Measurements from ENCODE around the gene OSBPL3.

OSBPL3 gene

DNA sequence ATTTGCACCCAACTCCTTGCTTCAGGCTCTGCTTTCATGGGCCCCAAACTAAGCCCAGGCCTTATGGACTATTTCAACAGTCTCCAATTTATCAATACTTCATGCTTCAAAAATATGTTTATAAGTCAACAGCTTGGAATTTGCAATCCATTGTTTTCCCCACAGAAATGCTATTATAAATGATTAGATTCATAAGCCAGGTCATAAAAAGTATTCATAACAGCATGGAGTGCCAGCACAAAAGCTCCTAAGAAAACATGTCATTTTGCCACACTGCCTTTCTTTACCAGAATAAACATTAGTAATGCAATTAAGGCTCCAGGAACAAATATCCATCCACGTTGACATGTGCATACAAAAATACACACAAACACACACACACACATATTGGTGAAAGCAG is 30.1 kb downstream of the OSBPL3 start:
- FAIRE-seq, result no peak

DNA sequence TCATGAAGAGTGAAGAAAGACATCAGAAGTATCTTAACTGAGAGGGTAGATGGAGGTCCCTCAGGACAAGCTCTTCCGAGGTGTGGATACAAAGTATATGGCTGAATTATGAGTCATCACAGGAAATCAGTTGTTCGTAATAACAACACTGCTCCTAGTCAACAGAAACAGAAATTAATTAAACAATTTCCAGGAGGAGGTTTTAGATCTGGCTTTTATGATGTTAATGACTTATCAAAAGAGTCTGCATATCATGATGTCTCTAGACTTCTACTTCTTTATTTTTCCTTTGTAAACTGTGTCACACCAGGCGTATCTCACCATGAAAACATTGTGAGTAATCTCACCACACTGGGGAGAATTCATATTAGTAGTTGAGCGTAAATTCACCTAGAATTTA is 31.2 kb downstream of the OSBPL3 start:
- FAIRE-seq, result no peak

GRCh38 chr7:24946467-24946866 is 33.5 kb downstream of the OSBPL3 start:
- FAIRE-seq, result no peak

DNA sequence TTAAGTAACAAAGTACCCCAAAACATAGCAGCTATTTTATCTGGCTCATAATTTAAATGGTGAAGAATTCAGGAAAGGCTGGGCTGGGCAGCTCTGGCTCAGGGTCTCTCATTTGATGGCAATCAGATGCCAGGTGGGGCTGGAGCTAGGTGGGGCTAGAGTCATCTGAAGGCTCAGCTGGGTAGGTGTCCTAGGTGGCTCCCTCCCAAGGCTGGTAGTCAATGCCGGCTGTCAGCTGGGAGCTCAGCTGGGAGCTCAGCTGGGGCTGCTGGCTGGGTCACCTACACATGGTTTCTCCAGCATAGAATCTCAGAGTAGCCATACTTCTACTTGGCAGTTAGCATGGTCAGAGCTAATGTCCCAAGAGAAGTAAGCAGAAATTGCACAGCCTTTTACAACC is 34.1 kb downstream of the OSBPL3 start:
- no peak for FAIRE-seq

DNA sequence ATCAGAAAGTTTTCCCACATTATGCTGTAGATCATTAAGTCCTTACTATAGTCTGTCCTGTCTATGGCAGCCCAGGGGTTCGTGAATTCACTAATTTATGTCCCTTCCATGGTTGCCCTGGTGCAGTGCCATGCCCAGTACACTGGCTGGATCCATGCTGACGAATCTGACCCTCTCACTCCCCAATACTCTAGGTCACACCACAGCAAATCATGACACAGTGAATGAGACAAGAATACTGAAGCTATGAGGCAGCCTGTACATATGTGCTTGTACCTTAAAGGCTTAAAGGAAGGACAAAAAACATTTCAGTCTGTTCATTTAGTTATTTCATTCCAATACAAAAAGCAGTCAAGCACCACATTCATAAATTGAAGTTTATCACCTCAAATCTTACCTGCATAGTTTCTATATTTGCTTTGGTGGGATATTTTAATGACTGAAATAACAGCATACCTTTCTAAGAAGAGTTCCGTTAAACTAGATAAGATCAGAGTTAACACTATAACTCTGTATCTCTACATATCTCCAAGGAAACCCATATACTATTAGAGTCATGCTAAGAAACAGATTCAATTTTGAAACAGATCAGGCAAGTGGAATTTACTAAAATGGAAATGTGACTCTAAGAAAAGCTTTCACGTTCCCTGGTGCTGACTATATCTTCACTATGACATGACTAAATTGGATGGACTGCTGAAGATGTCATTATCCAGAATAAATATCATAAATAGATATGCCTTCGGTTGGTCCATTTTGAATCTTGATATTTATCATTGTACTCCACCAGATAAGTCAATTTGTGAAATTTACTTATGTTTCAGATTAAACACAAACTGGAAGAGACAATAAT is 36.7 kb downstream of the OSBPL3 start:
- no peak for FAIRE-seq

- no peak for FAIRE-seq
These were observed 37.8 kb downstream of the OSBPL3 start for GRCh38 chr7:24942226-24942625.

DNA sequence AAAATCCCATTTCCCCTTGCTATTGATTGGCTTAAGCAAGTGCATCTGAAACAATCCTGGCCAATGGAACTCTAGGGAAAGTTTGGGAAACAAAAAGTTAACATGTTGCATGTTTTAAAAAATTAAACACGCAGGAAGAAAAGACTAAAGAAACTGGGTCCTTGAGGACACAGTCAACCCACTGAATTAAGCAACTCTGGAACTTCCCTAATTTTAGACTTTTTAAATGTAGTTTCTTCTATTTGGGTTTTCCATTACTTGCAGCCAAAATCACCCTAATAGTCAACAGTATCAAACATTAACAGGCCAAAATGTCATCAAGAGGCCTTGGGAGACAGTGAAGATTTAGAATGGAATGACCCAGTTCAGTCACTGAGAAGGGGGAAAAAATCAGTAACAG is 40.6 kb downstream of the OSBPL3 start:
- no peak for FAIRE-seq

DNA sequence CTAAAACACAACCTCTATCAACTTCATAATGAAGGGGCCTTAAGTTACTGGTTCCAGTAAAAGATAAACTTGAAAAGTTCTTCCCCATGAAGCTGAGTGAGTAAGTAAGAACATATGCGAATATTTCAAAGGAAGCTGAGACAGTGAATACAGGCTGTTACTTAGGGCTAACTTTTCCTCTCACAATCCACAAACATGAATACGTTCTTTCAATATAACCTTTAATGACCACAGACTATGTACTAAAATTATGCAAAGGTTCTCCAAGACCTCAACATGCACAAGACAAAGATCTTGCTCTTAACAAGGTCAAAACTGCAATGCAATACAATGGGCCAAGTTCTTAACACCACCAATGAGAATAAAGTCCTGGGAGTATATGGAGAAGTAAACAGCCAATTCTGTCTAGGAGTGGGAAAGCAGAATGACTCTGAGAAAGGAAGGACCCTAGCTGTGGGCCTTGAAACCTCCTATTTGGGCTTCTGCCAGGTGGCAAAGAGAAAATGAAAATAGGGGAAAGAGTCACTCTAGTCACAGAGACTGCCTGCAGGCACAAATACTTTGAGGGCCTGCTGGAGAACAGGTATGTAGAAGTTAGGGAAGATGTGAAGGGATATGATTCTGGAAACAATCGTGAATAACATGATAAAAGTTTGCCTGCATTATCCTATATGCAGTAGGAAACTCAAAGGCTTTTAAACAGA is 43.7 kb downstream of the OSBPL3 start:
- no peak for FAIRE-seq

DNA sequence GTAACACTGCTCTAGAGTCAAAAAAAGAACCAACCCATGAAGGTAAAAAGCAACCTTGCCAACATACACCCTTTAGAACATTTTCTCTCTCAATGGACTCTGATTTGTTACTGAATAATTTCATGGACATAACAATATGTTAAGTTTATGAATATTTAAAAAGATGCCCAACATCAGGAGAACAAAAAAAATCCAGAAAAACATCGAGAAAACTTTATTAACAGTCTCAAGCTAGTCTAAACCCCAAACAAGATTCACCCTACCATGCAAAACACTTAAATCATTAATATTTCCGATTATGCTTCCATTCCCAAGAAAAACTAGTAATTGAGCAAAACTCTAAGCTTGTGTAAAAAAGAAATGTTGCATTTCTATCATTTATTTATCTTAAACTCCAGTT is 46.7 kb downstream of the OSBPL3 start:
- FAIRE-seq, result no peak

DNA sequence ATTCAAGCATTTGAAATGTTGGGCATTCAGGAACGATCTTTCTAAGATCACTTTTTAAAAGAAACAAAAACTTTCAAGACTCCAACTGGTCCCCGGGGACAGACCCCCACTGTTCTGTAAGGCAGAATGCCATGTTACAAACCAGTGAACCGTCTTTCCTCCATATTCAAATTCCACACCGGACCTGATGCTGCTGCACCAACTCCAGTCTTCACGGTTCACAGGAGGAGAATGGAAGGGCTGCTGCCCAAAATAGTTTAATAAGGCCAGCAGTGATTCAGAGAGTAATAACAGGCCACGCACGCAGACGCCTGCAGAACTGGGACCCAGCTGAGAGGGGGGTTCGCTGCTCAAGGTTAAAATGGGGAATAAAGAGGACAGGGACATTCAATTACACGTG is 47.2 kb downstream of the OSBPL3 start:
- no peak for FAIRE-seq

DNA sequence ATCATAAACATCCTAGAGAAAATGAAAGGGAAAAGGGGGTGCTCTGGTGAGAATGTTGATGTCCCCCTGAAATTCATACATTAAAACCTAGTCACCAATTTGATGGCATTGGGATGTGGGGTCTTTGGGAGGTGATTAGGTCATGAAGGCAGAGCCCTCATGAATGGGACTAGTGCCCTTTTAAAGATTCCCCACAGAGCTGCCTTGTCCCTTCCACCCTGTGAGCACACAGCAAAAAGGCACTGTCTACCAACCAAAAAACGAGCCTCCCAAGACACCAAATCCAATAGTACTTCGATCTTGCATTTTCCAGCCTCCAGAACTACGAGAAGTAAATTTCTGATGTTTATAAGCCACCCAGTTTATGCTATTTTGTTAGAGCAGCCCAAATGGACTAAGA is 47.6 kb downstream of the OSBPL3 start:
- FAIRE-seq, result no peak

DNA sequence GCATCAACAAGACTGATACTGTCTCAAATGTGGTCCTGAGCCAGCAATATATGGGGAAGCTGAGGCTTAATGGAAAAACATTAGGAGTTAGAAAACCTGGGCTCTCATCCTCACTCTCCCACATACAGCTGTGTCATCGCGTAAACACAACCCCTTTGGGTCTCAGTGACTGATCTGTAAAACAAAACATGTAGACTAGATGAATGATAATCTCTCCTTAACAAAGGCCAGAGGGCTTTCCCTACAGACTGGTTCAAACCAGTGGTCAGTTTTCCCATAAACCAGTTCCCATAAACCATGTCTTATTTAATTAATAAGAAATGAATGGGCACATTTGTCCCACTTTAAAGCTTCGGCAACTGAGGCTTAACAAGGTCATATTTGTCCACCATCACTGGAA is 48.1 kb downstream of the OSBPL3 start:
- FAIRE-seq, result no peak

GRCh38 chr7:24930856-24931255 is 49.1 kb downstream of the OSBPL3 start:
- no peak for FAIRE-seq

- FAIRE-seq, result no peak
These were observed 53.1 kb downstream of the OSBPL3 start for GRCh38 chr7:24926623-24927524.

DNA sequence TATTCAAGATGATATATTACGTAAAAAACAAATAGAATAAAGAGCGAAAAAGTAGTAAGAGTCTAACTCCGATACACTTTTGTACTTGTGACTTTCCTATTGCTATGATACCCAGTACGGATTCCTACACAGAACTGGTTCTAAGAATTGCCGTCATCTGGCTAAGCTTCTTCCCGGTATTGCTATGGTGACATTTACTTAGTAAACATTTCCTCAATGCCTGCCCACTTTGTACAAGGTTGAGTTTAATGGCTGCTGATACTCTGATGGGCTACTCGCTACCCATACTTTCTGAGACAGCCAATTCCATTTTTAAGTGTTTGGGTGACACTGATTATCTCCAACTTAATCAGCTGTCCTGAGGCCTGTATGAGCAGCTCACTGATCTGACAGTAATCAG is 55.6 kb downstream of the OSBPL3 start:
- FAIRE-seq, result no peak

DNA sequence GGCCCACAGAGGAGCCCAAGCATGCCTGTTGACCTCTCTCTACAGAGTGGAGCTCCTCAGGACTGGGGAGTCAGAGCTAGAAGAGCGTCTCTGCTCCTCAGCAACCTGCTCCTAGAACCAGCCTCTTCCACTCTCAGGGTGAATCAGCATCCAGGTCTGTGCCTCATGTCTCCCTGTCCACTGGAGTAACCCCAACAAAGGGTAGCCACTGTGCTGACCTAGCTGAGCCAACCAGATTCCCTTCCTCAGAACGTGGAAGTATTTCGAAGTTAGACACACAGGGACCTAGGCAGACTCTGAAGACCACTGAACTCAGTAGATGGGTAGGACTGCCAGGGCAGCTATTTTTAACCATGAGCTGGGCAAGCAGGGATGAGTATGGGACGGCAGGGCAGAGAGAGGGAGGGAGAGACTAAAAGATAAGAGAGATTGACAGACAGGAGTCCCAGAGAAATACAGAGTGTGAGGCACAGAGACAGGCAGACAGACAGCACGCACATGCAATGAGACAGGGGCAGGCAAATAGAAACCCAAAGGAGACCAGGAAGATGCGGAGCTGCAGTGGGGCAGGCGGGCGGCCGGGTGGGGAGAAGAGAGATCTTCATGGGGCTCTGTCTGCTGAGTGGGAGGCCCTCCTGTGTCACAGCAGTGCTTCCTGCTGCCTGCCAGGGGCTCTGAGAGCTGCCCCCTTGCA is 56.7 kb downstream of the OSBPL3 start:
- no peak for FAIRE-seq

GRCh38 chr7:24922099-24922773 is 57.7 kb downstream of the OSBPL3 start:
- FAIRE-seq, result no peak

DNA sequence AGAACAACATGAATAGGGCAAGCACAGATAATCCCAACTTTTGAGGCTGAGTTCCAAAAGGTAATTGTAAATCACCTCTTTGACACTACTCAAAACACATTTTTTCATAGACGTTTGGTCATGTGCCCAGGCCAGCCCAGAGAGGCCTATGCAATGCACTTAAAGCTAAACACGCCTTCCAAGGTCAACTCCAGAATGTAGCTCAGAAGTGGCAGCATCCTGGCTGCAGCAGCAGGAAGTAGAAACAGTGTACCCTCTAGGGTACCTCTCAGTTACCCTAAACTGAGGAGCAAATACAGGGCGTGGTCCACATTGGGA is 58.7 kb downstream of the OSBPL3 start:
- FAIRE-seq, result no peak

GRCh38 chr7:24920451-24921361 is 59.3 kb downstream of the OSBPL3 start:
- no peak for FAIRE-seq

GRCh38 chr7:24917510-24918239 is 62.3 kb downstream of the OSBPL3 start:
- no peak for FAIRE-seq
